HEK293T (cell line): ENCODE results near the gene CNPPD1.

Experiments
- CTCF ChIA-PET: fragments of 350-600 bp; formaldehyde crosslinking; extraction: SDS; loops from one replicate; lab custom pipeline; 2021; ENCODE audit warnings: antibody characterized with exemption, inconsistent platforms; lab: Yijun Ruan, JAX
- POLR2A ChIA-PET: fragments of 350-600 bp; formaldehyde crosslinking; extraction: SDS; loops from one replicate; lab custom pipeline; 2020; ENCODE audit warnings: antibody characterized with exemption, inconsistent platforms; lab: Yijun Ruan, JAX
- DNase-seq: peaks from one replicate; pipeline ENCODE4 v3.0.0; 2012; ENCODE audit warnings: mixed read lengths; ENCODE audit errors: extremely low spot score
- ARNT ChIP-seq: fragments of 450-650 bp; IDR thresholded peaks from 2 replicates; pipeline ENCODE4 v1.6.1; 2017; ENCODE audit warnings: mild to moderate bottlenecking
- BHLHE40 ChIP-seq: fragments of 450-650 bp; IDR thresholded peaks from 2 replicates; pipeline ENCODE4 v1.6.1; 2016; ENCODE audit warnings: mild to moderate bottlenecking, moderate library complexity, borderline replicate concordance
- CTBP1 ChIP-seq: fragments of 450-650 bp; IDR thresholded peaks from 2 replicates; pipeline ENCODE4 v1.6.1; 2016; ENCODE audit warnings: borderline replicate concordance
- ELF4 ChIP-seq: fragments of 450-650 bp; IDR thresholded peaks from 2 replicates; pipeline ENCODE4 v1.6.1; 2017; ENCODE audit warnings: antibody characterized with exemption
- FOXA1 ChIP-seq: fragments of 450-650 bp; IDR thresholded peaks from 2 replicates; pipeline ENCODE4 v1.6.1; 2016; ENCODE audit warnings: mild to moderate bottlenecking
- FOXK2 ChIP-seq: fragments of 450-650 bp; IDR thresholded peaks from 2 replicates; pipeline ENCODE4 v1.6.1; 2016; ENCODE audit warnings: mild to moderate bottlenecking
- FOXM1 ChIP-seq: fragments of 450-650 bp; IDR thresholded peaks from 2 replicates; pipeline ENCODE4 v1.6.1; 2017; ENCODE audit warnings: mild to moderate bottlenecking, borderline replicate concordance
- HDGF ChIP-seq: fragments of 450-650 bp; IDR thresholded peaks from 2 replicates; pipeline ENCODE4 v1.6.1; 2017; ENCODE audit warnings: antibody characterized with exemption, borderline replicate concordance
- L3MBTL2 ChIP-seq: fragments of 450-650 bp; conservative IDR thresholded peaks from 2 replicates; pipeline ENCODE4 v1.6.1; 2016; ENCODE audit warnings: mild to moderate bottlenecking
- LEF1 ChIP-seq: fragments of 450-650 bp; IDR thresholded peaks from 2 replicates; pipeline ENCODE4 v1.6.1; 2017; ENCODE audit warnings: mild to moderate bottlenecking, borderline replicate concordance
- NFRKB ChIP-seq: fragments of 450-650 bp; IDR thresholded peaks from 2 replicates; pipeline ENCODE4 v1.6.1; 2016; ENCODE audit warnings: mild to moderate bottlenecking, moderate library complexity
- SP1 ChIP-seq: fragments of 450-650 bp; IDR thresholded peaks from 2 replicates; pipeline ENCODE4 v1.6.1; 2017
- SUZ12 ChIP-seq: fragments of 450-650 bp; IDR thresholded peaks from 2 replicates; pipeline ENCODE4 v1.6.1; 2016; ENCODE audit warnings: mild to moderate bottlenecking
- TARDBP ChIP-seq: fragments of 450-650 bp; IDR thresholded peaks from 2 replicates; pipeline ENCODE4 v1.6.1; 2016
- ZNF384 ChIP-seq: fragments of 450-650 bp; IDR thresholded peaks from 2 replicates; pipeline ENCODE4 v1.6.1; 2016
- TF ChIP-seq, protein P1 (sequence below): fragments of 450-650 bp; IDR thresholded peaks from 2 replicates; pipeline ENCODE4 v1.6.1; 2016

The CNPPD1 gene

DNA sequence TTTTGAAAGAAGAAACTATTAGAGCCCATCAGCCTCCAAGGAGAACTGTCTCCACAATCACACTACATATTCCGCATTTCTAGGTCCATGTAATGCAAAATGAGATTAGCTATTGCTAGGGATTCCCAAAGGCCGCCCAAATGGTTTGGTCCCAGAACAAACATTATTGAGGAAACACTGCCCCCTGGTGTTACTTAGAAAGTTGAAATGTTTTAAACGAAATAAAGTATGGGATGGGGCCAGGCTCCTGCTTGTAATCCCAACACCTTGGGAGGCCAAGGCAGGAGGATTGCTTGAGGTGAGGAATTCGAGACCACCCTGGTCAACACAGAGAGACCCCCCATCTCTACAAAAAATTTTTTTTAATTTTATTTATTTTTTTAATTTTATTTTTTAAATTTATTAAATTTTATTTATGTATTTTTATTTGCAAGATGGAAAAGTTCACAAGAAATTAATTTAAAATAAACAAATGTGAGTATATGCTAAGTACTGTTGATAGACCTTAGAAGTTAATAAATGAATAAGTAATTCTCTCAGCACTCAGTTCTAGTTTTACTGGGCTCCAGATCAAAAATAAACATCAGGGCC lies 21.6 kb downstream of the CNPPD1 start:
- peak; percentile 63 for DNase-seq
- CTCF ChIA-PET = interaction anchor here (0.6 to 6.1 kb wide), 21 partner anchors 10 to 303 kb away, joined by 3 to 40 read pairs (median 4); no protein-coding TSS in a partner anchor
- TF ChIP-seq BHLHE40 = no peak
- TF ChIP-seq ZNF384 = no peak
- no peak for TF ChIP-seq FOXA1
- TF ChIP-seq, protein P1, sequence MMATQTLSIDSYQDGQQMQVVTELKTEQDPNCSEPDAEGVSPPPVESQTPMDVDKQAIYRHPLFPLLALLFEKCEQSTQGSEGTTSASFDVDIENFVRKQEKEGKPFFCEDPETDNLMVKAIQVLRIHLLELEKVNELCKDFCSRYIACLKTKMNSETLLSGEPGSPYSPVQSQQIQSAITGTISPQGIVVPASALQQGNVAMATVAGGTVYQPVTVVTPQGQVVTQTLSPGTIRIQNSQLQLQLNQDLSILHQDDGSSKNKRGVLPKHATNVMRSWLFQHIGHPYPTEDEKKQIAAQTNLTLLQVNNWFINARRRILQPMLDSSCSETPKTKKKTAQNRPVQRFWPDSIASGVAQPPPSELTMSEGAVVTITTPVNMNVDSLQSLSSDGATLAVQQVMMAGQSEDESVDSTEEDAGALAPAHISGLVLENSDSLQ = no peak
- TF ChIP-seq ARNT = no peak
- no peak for TF ChIP-seq LEF1
- no peak for TF ChIP-seq NFRKB
- TF ChIP-seq CTBP1 = no peak
- TF ChIP-seq SUZ12 = no peak
- no peak for TF ChIP-seq TARDBP
- no peak for TF ChIP-seq FOXK2
- TF ChIP-seq FOXM1 = no peak
- TF ChIP-seq L3MBTL2 = no peak
- no peak for TF ChIP-seq HDGF
- TF ChIP-seq SP1 = no peak
- TF ChIP-seq ELF4 = no peak
- POLR2A ChIA-PET = interaction anchor here (0.7 kb wide), 1 partner anchor 24 kb away, joined by 3 read pairs; no protein-coding TSS in a partner anchor

DNA sequence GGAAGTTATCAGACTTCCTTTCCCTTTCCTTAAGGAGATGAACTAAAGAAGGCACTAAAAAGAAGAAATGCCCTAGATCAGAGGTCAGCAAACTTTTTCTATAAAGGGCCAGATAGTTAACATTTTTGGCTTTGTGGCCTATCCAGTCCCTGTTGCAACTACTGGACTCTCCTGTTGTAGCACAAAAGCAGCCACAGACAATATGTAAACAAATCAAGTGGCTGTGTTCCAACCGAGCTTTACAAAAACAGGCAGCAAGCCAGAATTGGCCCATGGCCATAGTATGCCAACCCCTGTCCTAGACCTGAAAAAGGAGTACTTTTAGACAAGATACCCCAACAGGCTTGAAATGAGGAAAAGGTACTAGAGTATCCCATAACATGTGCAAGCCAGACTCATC lies 27.1 kb downstream of the CNPPD1 start:
- POLR2A ChIA-PET = no interaction called here
- no peak for DNase-seq
- CTCF ChIA-PET = interaction anchor here (0.7 to 2.1 kb wide), 3 partner anchors 10 to 120 kb away, joined by 4 to 5 read pairs (median 5); no protein-coding TSS in a partner anchor

DNA sequence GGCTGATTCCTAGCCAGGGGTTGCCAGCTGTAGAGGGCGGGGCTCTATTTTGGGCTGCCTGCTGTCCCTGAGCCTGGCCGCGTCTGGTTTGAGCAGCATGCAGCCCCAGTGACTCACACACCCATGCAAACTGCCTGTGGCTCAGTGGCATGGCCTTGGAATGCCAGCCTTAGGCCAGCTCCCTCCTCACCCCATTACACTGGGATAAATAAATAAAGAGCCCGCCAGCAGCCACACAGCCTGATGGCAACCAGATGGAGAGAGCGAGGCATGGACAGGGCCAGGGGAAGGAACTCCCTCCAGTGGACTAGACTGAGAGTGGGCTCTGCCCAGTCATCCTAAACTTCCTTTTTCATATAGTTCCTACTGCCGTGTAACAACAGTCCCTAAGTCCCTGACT lies 34.4 kb downstream of the CNPPD1 start:
- TF ChIP-seq ZNF384 = no peak
- TF ChIP-seq FOXK2 = no peak
- TF ChIP-seq ARNT = no peak
- no peak for TF ChIP-seq TARDBP
- no peak for TF ChIP-seq SP1
- no peak for TF ChIP-seq L3MBTL2
- TF ChIP-seq CTBP1 = no peak
- no peak for TF ChIP-seq HDGF
- no peak for TF ChIP-seq LEF1
- no peak for TF ChIP-seq NFRKB
- TF ChIP-seq, protein P1 = no peak
- no peak for TF ChIP-seq BHLHE40
- no peak for TF ChIP-seq SUZ12
- no peak for TF ChIP-seq FOXM1
- TF ChIP-seq FOXA1 = no peak
- TF ChIP-seq ELF4 = no peak
- POLR2A ChIA-PET = no interaction called here
- no peak for DNase-seq
- CTCF ChIA-PET = no interaction called here

More for the DNA sequence above, 27.1 kb downstream of the CNPPD1 start:
- TF ChIP-seq TARDBP (no peak), L3MBTL2 (no peak), LEF1 (no peak), FOXK2 (no peak), BHLHE40 (no peak), ARNT (no peak), FOXA1 (no peak)

DNA sequence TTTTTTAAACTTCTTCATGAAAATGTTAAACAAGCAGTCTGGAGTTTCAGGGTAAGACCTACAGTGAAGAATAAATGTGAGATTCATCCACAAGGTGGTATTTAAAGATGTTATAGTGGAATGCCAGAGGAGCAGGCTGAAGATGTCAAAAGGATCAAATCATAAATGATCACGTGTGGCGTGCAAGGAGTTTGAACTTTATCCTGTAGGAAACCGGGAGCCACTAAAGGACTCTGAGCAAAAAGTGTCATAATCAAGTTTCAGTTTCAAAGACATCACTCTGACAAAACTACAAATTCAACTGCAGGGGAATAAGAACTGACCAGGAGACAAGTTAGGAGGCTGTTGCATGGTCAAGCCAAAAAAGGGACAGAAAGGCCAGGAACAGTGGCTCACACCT lies 36.0 kb downstream of the CNPPD1 start:
- ChIA-PET POLR2A (no interaction called here), CTCF (no interaction called here)
- TF ChIP-seq SP1 (no peak), HDGF (no peak), ELF4 (no peak), FOXA1 (no peak), BHLHE40 (no peak), FOXK2 (no peak), ARNT (no peak), TARDBP (no peak), SUZ12 (no peak), ZNF384 (no peak)
- TF ChIP-seq, protein P1 = no peak
- no peak for DNase-seq

DNA sequence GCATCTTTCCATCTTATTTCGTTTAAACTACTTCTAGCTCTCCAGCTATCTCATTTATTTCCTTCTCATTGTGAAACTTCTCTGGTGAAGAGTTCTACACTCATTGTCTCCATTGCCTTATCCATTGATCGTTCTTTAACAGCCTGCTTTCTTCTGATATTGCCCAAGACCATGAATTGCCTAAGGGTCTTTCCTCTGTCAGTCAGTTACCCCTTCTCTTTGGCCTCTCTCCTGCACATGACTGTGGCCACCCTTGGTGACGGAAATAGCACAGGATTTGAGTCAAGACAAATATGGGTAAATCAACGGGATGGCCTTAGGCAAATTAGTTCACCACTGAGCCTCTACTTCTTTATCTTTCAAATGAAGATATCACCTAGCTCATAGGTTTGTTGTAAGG lies 42.7 kb downstream of the CNPPD1 start:
- TF ChIP-seq SUZ12 (no peak), BHLHE40 (no peak), ZNF384 (no peak), L3MBTL2 (no peak), FOXK2 (no peak), FOXA1 (no peak), HDGF (no peak), ARNT (no peak)
- TF ChIP-seq, protein P1 = no peak
- POLR2A ChIA-PET = no interaction called here
- no peak for DNase-seq
- CTCF ChIA-PET = interaction anchor here (0.7 to 1.1 kb wide), 3 partner anchors 10 to 437 kb away, joined by 3 to 4 read pairs (median 3); partner anchors contain the start of gene OBSL1

DNA sequence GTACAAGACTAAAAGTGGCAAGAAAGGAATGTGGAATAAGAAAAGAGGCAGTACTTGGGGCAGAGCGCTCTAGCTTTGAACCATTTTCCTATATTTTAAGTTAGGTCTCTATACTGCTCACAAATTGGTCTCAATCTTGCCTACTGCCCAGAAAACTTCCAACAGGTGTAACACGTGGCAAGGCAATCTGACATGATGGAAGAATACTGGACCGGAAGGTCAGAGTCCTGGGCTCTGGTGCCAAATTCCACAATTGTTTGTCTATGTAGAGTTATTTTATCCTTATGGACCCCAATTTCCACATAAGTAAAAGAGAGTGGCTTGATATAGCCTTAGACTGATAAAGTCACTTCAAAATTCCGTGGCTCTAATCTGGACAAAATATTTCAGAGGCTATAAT lies 45.0 kb downstream of the CNPPD1 start:
- TF ChIP-seq BHLHE40 = no peak
- no peak for TF ChIP-seq FOXA1
- no peak for TF ChIP-seq ELF4
- TF ChIP-seq ZNF384 = no peak
- no peak for TF ChIP-seq L3MBTL2
- TF ChIP-seq FOXK2 = no peak
- no peak for TF ChIP-seq SP1
- no peak for TF ChIP-seq SUZ12
- no peak for TF ChIP-seq NFRKB
- TF ChIP-seq CTBP1 = no peak
- TF ChIP-seq HDGF = no peak
- TF ChIP-seq FOXM1 = no peak
- no peak for TF ChIP-seq ARNT
- no peak for TF ChIP-seq LEF1
- no peak for TF ChIP-seq TARDBP
- TF ChIP-seq, protein P1 = no peak
- ChIA-PET POLR2A (interaction anchor here (1.1 kb wide), 1 partner anchor 23 kb away, joined by 3 read pairs; no protein-coding TSS in a partner anchor), CTCF (interaction anchor here (0.6 to 1.7 kb wide), 2 partner anchors 10 to 23 kb away, joined by 4 to 5 read pairs; no protein-coding TSS in a partner anchor)
- no peak for DNase-seq
